Nucleus accumbens (tissue), 56 donors: Measurements from ENCODE around the gene PDE4DIP.
"Not testable (repeated sequence)": the region's sequence is repeated elsewhere in the genome, so short reads cannot be mapped to it uniquely, and the experiment has no call there.

Experiments used
- DNase-seq, 56 donors: peaks; one replicate each; lab custom pipeline; 2025; lab: John Stamatoyannopoulos, UW

PDE4DIP gene

GRCh38 chr1:148916222-148916621 is 72.0 kb downstream of the PDE4DIP start:
- DNase-seq = not testable (repeated sequence)

GRCh38 chr1:148916695-148917348 is 72.6 kb downstream of the PDE4DIP start:
- DNase-seq = not testable (repeated sequence)

GRCh38 chr1:148918836-148919447 is 74.7 kb downstream of the PDE4DIP start:
- not testable (repeated sequence) for DNase-seq

- DNase-seq = not testable (repeated sequence)
Measured at GRCh38 chr1:148921047-148921446, 76.8 kb downstream of the PDE4DIP start.

GRCh38 chr1:148923798-148924197 is 79.6 kb downstream of the PDE4DIP start:
- not testable (repeated sequence) for DNase-seq

- not testable (repeated sequence) for DNase-seq
Measured at GRCh38 chr1:148927645-148928044, 83.4 kb downstream of the PDE4DIP start.

GRCh38 chr1:148929253-148929652 is 85.0 kb downstream of the PDE4DIP start:
- not testable (repeated sequence) for DNase-seq

- not testable (repeated sequence) for DNase-seq
Measured at GRCh38 chr1:148935381-148936002, 91.3 kb downstream of the PDE4DIP start.

- not testable (repeated sequence) for DNase-seq
Measured at GRCh38 chr1:148942906-148943305, 98.7 kb downstream of the PDE4DIP start.

GRCh38 chr1:148945130-148945529 is 100.9 kb downstream of the PDE4DIP start:
- not testable (repeated sequence) for DNase-seq

GRCh38 chr1:148948768-148949167 is 104.5 kb downstream of the PDE4DIP start:
- DNase-seq = not testable (repeated sequence)

GRCh38 chr1:148951336-148952227 is 107.4 kb downstream of the PDE4DIP start:
- DNase-seq = peak in 48 of 56 donors; percentile 19 to 85 (median 63)

- not testable (repeated sequence) for DNase-seq
Measured at GRCh38 chr1:148952253-148952937, 108.2 kb downstream of the PDE4DIP start.

- DNase-seq = peak in 32 of 56 donors; percentile 2 to 45 (median 13)
Measured at GRCh38 chr1:148952938-148953616, 108.8 kb downstream of the PDE4DIP start.

- DNase-seq = peak in 1 of 56 donors; percentile 0
Measured at GRCh38 chr1:148953730-148954129, 109.5 kb downstream of the PDE4DIP start.

GRCh38 chr1:148958343-148958742 is 114.1 kb downstream of the PDE4DIP start:
- DNase-seq = not testable (repeated sequence)

GRCh38 chr1:148960212-148961000 is 116.2 kb downstream of the PDE4DIP start:
- DNase-seq = not testable (repeated sequence)

GRCh38 chr1:148962127-148962857 is 118.1 kb downstream of the PDE4DIP start:
- DNase-seq = not testable (repeated sequence)
